ENCODE results near the gene CDCA8.

Gene CDCA8

GRCh38 chr1:37714689-37715088, 22.4 kb downstream of the CDCA8 start:
- DNase-seq (ENCODE audit: low read depth, low spot score), result no peak

GRCh38 chr1:37716321-37716720, 24.0 kb downstream of the CDCA8 start:
- no peak for DNase-seq (ENCODE audit: low read depth, low spot score)

- no peak for DNase-seq (ENCODE audit: low read depth, low spot score)
These were observed 25.3 kb downstream of the CDCA8 start for GRCh38 chr1:37717631-37718030.

- DNase-seq (ENCODE audit: low read depth, low spot score), result no peak
These were observed 26.0 kb downstream of the CDCA8 start for GRCh38 chr1:37718181-37718900.

- no peak for DNase-seq (ENCODE audit: low read depth, low spot score)
These were observed 26.7 kb downstream of the CDCA8 start for GRCh38 chr1:37718901-37719571.

- DNase-seq (ENCODE audit: low read depth, low spot score), result no peak
These were observed 27.4 kb downstream of the CDCA8 start for GRCh38 chr1:37719572-37720195.

- no peak for DNase-seq (ENCODE audit: low read depth, low spot score)
These were observed 28.2 kb downstream of the CDCA8 start for GRCh38 chr1:37720231-37721130.

GRCh38 chr1:37721565-37721964, 29.2 kb downstream of the CDCA8 start:
- no peak for DNase-seq (ENCODE audit: low read depth, low spot score)

GRCh38 chr1:37722181-37723071, 30.1 kb downstream of the CDCA8 start:
- no peak for DNase-seq (ENCODE audit: low read depth, low spot score)

GRCh38 chr1:37723072-37723389, 30.7 kb downstream of the CDCA8 start:
- no peak for DNase-seq (ENCODE audit: low read depth, low spot score)

GRCh38 chr1:37723390-37724078, 31.2 kb downstream of the CDCA8 start:
- no peak for DNase-seq (ENCODE audit: low read depth, low spot score)

GRCh38 chr1:37724575-37724974, 32.3 kb downstream of the CDCA8 start:
- no peak for DNase-seq (ENCODE audit: low read depth, low spot score)

GRCh38 chr1:37725851-37726613, 33.7 kb downstream of the CDCA8 start:
- no peak for DNase-seq (ENCODE audit: low read depth, low spot score)

GRCh38 chr1:37726751-37727585, 34.7 kb downstream of the CDCA8 start:
- no peak for DNase-seq (ENCODE audit: low read depth, low spot score)

GRCh38 chr1:37728416-37728815, 36.1 kb downstream of the CDCA8 start:
- DNase-seq (ENCODE audit: low read depth, low spot score), result no peak

- DNase-seq (ENCODE audit: low read depth, low spot score), result no peak
These were observed 38.1 kb downstream of the CDCA8 start for GRCh38 chr1:37730376-37730775.

- no peak for DNase-seq (ENCODE audit: low read depth, low spot score)
These were observed 39.1 kb downstream of the CDCA8 start for GRCh38 chr1:37731312-37732019.

All from brain pericyte (primary cell).